ENCODE results near the gene IER5L. TPM values are rescaled to one million over a fixed set of nuclear protein-coding genes. Genes with fewer than 3 reads are reported as not detected.

The IER5L gene
- total RNA-seq, 4 donors from 2014 or later: 2.3 to 2.9 (median 2.6) TPM

- H3K36me3 ChIP-seq: no peaks in the 10 kb centered on the region
- no peaks in the 10 kb centered on the region for H3K27me3 ChIP-seq
- H3K27ac ChIP-seq: no peak overlapping the region
- H3K9me3 ChIP-seq: no peaks in the 10 kb centered on the region
- no peak for TF ChIP-seq POLR2A (IDR thresholded peaks at IDR 0.05)
- no peak for TF ChIP-seq CTCF (IDR thresholded peaks at IDR 0.05)
- DNase-seq: no peak
- no peak overlapping the region for H3K4me3 ChIP-seq
- H3K4me1 ChIP-seq: no peaks in the 10 kb centered on the region
Observed at GRCh38 chr9:129218918-129219317, 40.9 kb upstream of the IER5L start.

- no peaks in the 10 kb centered on the region for H3K27me3 ChIP-seq
- no peak overlapping the region for H3K4me3 ChIP-seq
- H3K4me1 ChIP-seq: no peaks in the 10 kb centered on the region
- TF ChIP-seq CTCF (IDR thresholded peaks at IDR 0.05): no peak
- TF ChIP-seq POLR2A (IDR thresholded peaks at IDR 0.05): no peak
- DNase-seq: no peak
- H3K9me3 ChIP-seq: no peaks in the 10 kb centered on the region
- H3K36me3 ChIP-seq: no peaks in the 10 kb centered on the region
- H3K27ac ChIP-seq: no peak overlapping the region
Observed at GRCh38 chr9:129218272-129218625, 40.2 kb upstream of the IER5L start.

GRCh38 chr9:129213551-129213950 is 35.5 kb upstream of the IER5L start:
- no peak for DNase-seq
- H3K9me3 ChIP-seq: no peaks in the 10 kb centered on the region
- H3K4me3 ChIP-seq: no peak overlapping the region
- no peaks in the 10 kb centered on the region for H3K36me3 ChIP-seq
- no peak overlapping the region for H3K27ac ChIP-seq
- no peaks in the 10 kb centered on the region for H3K4me1 ChIP-seq
- no peaks in the 10 kb centered on the region for H3K27me3 ChIP-seq
- TF ChIP-seq CTCF (IDR thresholded peaks at IDR 0.05) (no peak), POLR2A (IDR thresholded peaks at IDR 0.05) (no peak)

GRCh38 chr9:129211686-129212085 is 33.6 kb upstream of the IER5L start:
- no peak for TF ChIP-seq POLR2A (IDR thresholded peaks at IDR 0.05)
- no peak for TF ChIP-seq CTCF (IDR thresholded peaks at IDR 0.05)
- H3K4me1 ChIP-seq: no peaks in the 10 kb centered on the region
- H3K27me3 ChIP-seq: no peaks in the 10 kb centered on the region
- H3K9me3 ChIP-seq: no peaks in the 10 kb centered on the region
- H3K27ac ChIP-seq: no peak overlapping the region
- no peak for DNase-seq
- no peaks in the 10 kb centered on the region for H3K36me3 ChIP-seq
- H3K4me3 ChIP-seq: no peak overlapping the region

GRCh38 chr9:129210125-129210524 is 32.1 kb upstream of the IER5L start:
- no peak for TF ChIP-seq CTCF (IDR thresholded peaks at IDR 0.05)
- no peak for TF ChIP-seq POLR2A (IDR thresholded peaks at IDR 0.05)
- Histone ChIP-seq H3K27ac (no peak overlapping the region), H3K4me3 (no peak overlapping the region), H3K36me3 (no peaks in the 10 kb centered on the region), H3K4me1 (no peaks in the 10 kb centered on the region), H3K27me3 (no peaks in the 10 kb centered on the region), H3K9me3 (no peaks in the 10 kb centered on the region)
- DNase-seq: no peak

GRCh38 chr9:129209580-129209979 is 31.5 kb upstream of the IER5L start:
- DNase-seq: no peak
- H3K4me3 ChIP-seq: no peak overlapping the region
- TF ChIP-seq CTCF (IDR thresholded peaks at IDR 0.05) (no peak), POLR2A (IDR thresholded peaks at IDR 0.05) (no peak)
- H3K4me1 ChIP-seq: no peaks in the 10 kb centered on the region
- H3K27ac ChIP-seq: no peak overlapping the region
- H3K27me3 ChIP-seq: no peaks in the 10 kb centered on the region
- no peaks in the 10 kb centered on the region for H3K9me3 ChIP-seq
- no peaks in the 10 kb centered on the region for H3K36me3 ChIP-seq
